Left lung (tissue), 10 donors: ENCODE measurements around the gene CIB2. TPM values are rescaled to one million over a fixed set of nuclear protein-coding genes. Genes with fewer than 3 reads are reported as not detected.

ENCODE experiments used
- ATAC-seq: fragments of 200-7000 bp; cut with Tn5 transposase; one replicate; pipeline ENCODE4 v1.9.1; 2020; ENCODE audit warnings: moderate library complexity
- DNase-seq, 4 donors: peaks; one replicate each; pipeline ENCODE4 v3.0.0-alpha.2; 2013 to 2020
- H3K27ac ChIP-seq, 2 donors: fragments of 200-600 bp; sonication (generic) in 1 of 2; one replicate each; pipeline versions ENCODE4 v1.5.0 to v1.8.0; 2020 to 2021
- H3K27me3 ChIP-seq, 2 donors: fragments of 200-600 bp; sonication (generic) in 1 of 2; one replicate each; pipeline versions ENCODE4 v1.5.0 to v1.8.0; 2020 to 2021
- H3K36me3 ChIP-seq, 2 donors: fragments of 200-600 bp; sonication (generic) in 1 of 2; one replicate each; pipeline versions ENCODE4 v1.5.0 to v1.8.0; 2020 to 2021
- H3K4me1 ChIP-seq, 2 donors: fragments of 200-600 bp; one replicate each; pipeline ENCODE4 v1.8.0; 2021
- H3K4me3 ChIP-seq, 2 donors: fragments of 200-600 bp; sonication (generic) in 1 of 2; one replicate each; pipeline versions ENCODE4 v1.5.0 to v1.8.0; 2020 to 2021; ENCODE audit warnings: mild to moderate bottlenecking in 1 of 2
- H3K9me3 ChIP-seq, 2 donors: fragments of 200-600 bp; sonication (generic) in 1 of 2; one replicate each; pipeline versions ENCODE4 v1.5.0 to v1.8.0; 2020 to 2021
- intact Hi-C, 2 donors: fragments of 100-400 bp; cut with DNase I; formaldehyde crosslinking; loops; one replicate each; pipeline versions ENCODE4 v1.11.2 to v1.14.2; 2022
- polyA plus RNA-seq, 6 donors: library from polyadenylated mRNA; unstranded; fragments of 120-200 nt; gene quantifications; one replicate each; pipeline ENCODE4 v1.2.1, GENCODE V29; 2013; ENCODE audit not compliant: insufficient read length in 6 of 6
- total RNA-seq, 2 donors: library from RNA; stranded (reverse); fragmentation: NEBNext Ultra II Directional; extraction: Animal tissue kit (Norgen Biotek cat#: 25700); gene quantifications; one replicate each; pipeline ENCODE4 v1.2.1, GENCODE V29; 2021
- TF ChIP-seq, protein P1 (sequence below), 2 donors: fragments of 200-600 bp; sonication (generic) in 1 of 2; IDR thresholded peaks; one replicate each; pipeline versions ENCODE4 v1.5.0 to v1.8.0; 2021; ENCODE audit warnings: antibody characterized with exemption in 2 of 2
- donor health status: DM: no; HTN: yes; CAD: no.
- donor health status: DM: no; HTN: no; CAD: no.

The CIB2 gene
- total and polyA plus RNA-seq, 8 donors, result 1.3 to 31.9 (median 23.2) TPM

DNA sequence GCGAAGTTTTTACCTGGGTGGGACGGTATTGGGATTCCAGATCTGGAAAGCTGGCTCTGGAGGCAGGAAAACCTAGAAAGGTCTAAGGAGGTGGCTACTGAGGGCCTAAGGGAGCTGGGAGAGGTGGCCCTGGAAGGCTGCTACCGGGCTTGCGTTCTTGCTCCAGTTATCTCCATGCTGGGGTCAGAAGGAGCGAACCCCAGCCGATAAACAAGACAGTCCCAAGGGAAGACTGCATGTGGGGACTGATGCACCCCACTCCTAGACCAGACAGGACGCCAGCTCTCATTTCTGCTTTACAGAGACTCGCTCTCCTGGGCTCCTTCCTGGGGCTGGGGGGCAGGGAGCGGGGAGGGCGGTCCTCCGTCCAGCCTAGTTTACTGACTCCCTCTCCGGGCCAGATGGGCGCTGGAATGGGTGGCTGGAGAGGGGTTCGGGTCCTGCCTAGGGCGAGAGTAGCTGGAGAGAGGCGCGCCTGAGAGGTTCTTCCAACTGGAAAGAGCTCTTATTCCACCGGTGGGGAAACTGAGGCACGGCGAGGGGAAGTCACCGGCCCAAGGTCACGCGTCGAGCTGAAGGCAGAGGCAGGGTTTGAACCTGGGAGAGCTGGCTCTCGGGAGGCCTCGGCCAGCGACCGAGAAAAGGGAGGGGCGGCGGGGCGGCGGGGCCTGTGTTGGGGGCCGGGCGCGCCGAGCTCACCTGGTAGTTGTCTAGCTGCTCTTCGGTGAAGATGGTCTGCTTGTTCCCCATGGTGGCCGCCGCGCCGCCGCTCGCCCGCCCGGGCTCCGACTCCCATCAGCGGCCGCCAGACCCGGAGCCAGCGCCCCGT, 565 bp downstream of the CIB2 start:
- peaks cover 0 to 9% of the 10 kb centered on the region in 2 donors for H3K27me3 ChIP-seq
- no peaks in the 10 kb centered on the region for H3K9me3 ChIP-seq
- H3K4me3 ChIP-seq, result peak overlapping the region; percentile 53 to 67
- ATAC-seq (no peak), DNase-seq (no peak)
- intact Hi-C loops, result no loop called here
- no peaks in the 10 kb centered on the region for H3K36me3 ChIP-seq
- TF ChIP-seq, protein P1, sequence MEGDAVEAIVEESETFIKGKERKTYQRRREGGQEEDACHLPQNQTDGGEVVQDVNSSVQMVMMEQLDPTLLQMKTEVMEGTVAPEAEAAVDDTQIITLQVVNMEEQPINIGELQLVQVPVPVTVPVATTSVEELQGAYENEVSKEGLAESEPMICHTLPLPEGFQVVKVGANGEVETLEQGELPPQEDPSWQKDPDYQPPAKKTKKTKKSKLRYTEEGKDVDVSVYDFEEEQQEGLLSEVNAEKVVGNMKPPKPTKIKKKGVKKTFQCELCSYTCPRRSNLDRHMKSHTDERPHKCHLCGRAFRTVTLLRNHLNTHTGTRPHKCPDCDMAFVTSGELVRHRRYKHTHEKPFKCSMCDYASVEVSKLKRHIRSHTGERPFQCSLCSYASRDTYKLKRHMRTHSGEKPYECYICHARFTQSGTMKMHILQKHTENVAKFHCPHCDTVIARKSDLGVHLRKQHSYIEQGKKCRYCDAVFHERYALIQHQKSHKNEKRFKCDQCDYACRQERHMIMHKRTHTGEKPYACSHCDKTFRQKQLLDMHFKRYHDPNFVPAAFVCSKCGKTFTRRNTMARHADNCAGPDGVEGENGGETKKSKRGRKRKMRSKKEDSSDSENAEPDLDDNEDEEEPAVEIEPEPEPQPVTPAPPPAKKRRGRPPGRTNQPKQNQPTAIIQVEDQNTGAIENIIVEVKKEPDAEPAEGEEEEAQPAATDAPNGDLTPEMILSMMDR (IDR thresholded peaks at IDR 0.05), result no peak
- H3K27ac ChIP-seq, result peak overlapping the region in 1 of 2 donors; percentile 77
- H3K4me1 ChIP-seq, result peaks cover 7 to 22% of the 10 kb centered on the region in 2 donors

- intact Hi-C loops, result no loop called here
- Histone ChIP-seq H3K9me3 (no peaks in the 10 kb centered on the region), H3K4me1 (peaks cover 7 to 22% of the 10 kb centered on the region in 2 donors), H3K4me3 (no peak overlapping the region), H3K36me3 (no peaks in the 10 kb centered on the region), H3K27ac (no peak overlapping the region), H3K27me3 (peaks cover 0 to 9% of the 10 kb centered on the region in 2 donors)
- TF ChIP-seq, protein P1 (IDR thresholded peaks at IDR 0.05), result no peak
- DNase-seq (no peak), ATAC-seq (no peak)
Measured at GRCh38 chr15:78129751-78130287, 1.4 kb downstream of the CIB2 start.

DNA sequence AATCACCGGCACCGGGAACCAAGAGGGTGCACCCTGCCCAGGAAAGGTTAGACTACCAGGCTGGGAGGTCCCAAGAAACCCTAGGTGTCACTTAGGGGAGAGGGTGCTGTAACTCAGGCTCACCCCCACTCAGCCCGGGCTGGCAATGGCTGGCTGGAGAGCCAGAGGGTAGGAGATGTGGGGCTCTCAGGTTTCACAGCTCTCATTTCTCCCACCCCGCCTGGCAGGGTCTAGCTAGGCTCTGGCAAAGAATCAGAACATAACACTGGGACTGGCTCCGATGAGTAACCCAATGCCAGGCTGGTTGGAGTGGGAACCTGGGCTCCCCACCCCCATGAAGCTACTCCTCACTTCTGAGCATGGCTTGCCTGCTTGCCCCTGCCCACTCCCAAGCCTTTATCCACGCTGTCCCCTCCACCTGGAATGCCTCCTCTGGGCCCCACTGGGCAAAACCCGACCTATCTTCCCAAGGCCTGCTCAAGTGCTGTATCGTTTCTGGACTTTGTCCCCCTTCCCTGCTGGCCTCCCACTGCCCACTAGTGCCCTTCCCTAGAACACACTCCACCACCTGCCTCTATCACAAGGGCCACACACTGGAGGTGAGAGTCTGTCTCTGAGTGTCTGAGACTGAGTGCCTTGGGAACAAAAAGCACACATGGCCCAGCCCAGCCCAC, 2.0 kb downstream of the CIB2 start:
- ATAC-seq, result no peak
- H3K36me3 ChIP-seq, result no peaks in the 10 kb centered on the region
- H3K9me3 ChIP-seq, result no peaks in the 10 kb centered on the region
- H3K4me3 ChIP-seq, result no peak overlapping the region
- TF ChIP-seq, protein P1 (IDR thresholded peaks at IDR 0.05), result no peak
- intact Hi-C loops, result no loop called here
- DNase-seq, result peak in 1 of 4 donors; percentile 24
- H3K4me1 ChIP-seq, result peaks cover 7 to 22% of the 10 kb centered on the region in 2 donors
- H3K27me3 ChIP-seq, result peaks cover 0 to 9% of the 10 kb centered on the region in 2 donors
- no peak overlapping the region for H3K27ac ChIP-seq

DNA sequence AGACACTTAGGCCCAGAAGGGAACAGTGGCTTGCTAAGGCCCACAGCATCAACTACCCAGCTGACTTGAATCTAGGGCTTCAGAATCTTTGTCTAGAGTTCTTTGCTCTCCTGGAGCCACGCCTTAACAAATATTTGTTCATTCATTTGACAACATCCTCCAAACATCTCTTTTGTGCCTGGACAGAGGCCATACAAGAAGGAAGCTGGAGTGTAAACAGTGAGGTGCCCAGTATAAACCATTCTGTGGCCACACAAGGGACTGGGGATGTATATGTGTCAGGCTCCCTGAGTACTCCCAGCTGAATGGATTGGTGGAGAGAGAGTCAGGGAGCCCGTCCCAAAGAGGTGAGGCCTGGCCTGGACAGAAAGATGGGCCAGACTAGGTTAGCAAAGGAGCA, 3.4 kb downstream of the CIB2 start:
- no peak for ATAC-seq
- Histone ChIP-seq H3K4me3 (no peak overlapping the region), H3K9me3 (no peaks in the 10 kb centered on the region), H3K27me3 (peaks cover 0 to 9% of the 10 kb centered on the region in 2 donors), H3K4me1 (peaks cover 7 to 16% of the 10 kb centered on the region in 2 donors), H3K27ac (no peak overlapping the region), H3K36me3 (no peaks in the 10 kb centered on the region)
- TF ChIP-seq, protein P1 (IDR thresholded peaks at IDR 0.05), result no peak
- DNase-seq, result no peak
- intact Hi-C loops, result no loop called here

- no peak overlapping the region for H3K27ac ChIP-seq
- H3K36me3 ChIP-seq, result no peaks in the 10 kb centered on the region
- H3K27me3 ChIP-seq, result peaks cover 0 to under 1% of the 10 kb centered on the region in 2 donors
- H3K9me3 ChIP-seq, result no peaks in the 10 kb centered on the region
- DNase-seq, result no peak
- ATAC-seq, result no peak
- intact Hi-C loops, result no loop called here
- TF ChIP-seq, protein P1 (IDR thresholded peaks at IDR 0.05), result no peak
- no peak overlapping the region for H3K4me3 ChIP-seq
- H3K4me1 ChIP-seq, result no peaks in the 10 kb centered on the region
Measured at GRCh38 chr15:78125267-78125666, 6.0 kb downstream of the CIB2 start.
